ENCODE results near the gene ACSS1.

ACSS1 gene

DNA sequence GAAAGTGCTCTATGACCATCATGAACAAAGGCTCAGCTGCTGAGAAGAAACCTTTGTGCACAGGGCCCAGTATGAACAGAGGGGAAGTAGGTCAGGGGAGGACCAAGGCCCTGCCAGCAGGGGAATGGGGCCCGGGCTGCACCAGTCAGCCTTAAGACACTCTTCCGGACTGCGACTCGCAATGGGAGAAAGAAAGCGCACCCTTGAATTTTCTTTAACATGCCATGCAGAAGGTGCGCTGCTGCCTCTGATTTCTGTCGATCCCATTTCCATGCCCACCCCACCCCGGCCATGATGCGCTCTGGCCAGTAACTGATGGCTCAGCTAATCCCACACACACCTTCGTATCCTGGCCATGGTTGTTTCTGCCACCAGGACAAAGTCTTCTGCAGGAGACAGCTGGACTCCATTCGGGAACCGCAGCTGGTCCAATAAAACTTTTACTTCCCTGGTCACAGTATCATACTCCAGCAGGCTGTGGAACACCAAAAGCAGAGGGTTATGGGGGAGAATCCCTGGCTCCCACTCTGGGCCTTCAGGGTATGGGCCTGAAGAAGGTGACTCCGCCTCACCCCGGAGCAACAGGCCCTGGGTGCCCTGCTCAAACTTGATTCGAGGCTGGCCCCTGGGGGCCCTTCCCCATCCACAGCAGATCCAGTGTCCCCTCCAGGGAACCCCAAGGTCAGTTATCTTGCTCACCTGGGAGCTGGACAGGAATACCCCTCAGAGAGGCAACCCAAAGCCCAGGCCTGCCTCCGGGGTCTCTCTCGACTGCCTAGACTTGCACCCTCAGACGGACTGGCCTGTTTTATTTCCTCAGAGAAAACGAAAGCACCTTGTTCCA, 88.5 kb downstream of the ACSS1 start:
- no peak for FAIRE-seq

GRCh38 chr20:24968278-24968800, 89.6 kb downstream of the ACSS1 start:
- no peak for FAIRE-seq

DNA sequence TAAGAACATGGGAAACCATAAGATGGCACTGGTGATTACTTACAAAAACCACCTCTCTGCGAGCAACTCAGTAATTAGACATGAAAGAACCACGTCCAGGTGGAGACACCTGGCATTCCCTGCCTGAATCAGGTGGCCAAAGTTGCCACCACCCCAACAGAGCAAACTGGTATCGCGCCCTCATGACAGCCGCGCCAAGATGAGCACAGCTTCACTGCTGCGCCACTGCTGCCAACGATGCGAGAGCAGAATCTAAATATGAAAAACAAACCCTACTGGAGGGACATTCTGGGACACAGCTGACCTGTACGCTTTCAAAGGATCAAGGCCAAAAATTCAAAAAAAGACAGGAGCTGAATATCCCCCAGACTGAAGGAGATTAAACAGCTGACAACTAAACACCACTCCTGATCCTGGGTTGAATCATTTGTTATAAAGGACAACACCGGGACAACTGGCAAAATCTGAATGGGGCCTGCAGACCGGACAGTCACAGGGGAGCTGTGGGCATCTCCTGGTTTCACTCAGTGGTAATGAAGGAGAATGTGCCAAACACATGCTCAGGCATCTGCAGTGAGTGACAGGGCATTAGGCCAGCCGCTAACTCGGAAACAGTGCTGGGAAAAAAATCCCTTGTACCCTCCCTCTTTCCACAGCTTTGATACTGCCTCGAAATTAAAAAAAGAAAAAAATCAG, 91.5 kb downstream of the ACSS1 start:
- FAIRE-seq = no peak

GRCh38 chr20:24965065-24965919, 92.6 kb downstream of the ACSS1 start:
- no peak for FAIRE-seq

DNA sequence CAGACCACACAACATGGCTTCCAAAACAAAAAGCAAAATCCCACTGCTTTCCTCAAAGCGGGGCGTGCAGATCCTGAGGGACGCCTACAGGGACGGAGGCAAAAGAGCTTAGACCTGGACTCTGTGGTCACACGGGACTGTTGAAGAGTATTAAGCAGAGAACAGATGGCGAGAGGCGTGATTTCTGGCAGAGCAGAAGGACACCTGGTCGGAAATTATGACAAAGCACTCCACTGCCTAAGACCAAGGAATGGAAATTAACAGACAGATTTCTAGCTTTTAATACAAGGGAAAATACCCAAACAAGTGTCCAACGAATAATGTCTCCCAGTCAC, 93.5 kb downstream of the ACSS1 start:
- FAIRE-seq = no peak

DNA sequence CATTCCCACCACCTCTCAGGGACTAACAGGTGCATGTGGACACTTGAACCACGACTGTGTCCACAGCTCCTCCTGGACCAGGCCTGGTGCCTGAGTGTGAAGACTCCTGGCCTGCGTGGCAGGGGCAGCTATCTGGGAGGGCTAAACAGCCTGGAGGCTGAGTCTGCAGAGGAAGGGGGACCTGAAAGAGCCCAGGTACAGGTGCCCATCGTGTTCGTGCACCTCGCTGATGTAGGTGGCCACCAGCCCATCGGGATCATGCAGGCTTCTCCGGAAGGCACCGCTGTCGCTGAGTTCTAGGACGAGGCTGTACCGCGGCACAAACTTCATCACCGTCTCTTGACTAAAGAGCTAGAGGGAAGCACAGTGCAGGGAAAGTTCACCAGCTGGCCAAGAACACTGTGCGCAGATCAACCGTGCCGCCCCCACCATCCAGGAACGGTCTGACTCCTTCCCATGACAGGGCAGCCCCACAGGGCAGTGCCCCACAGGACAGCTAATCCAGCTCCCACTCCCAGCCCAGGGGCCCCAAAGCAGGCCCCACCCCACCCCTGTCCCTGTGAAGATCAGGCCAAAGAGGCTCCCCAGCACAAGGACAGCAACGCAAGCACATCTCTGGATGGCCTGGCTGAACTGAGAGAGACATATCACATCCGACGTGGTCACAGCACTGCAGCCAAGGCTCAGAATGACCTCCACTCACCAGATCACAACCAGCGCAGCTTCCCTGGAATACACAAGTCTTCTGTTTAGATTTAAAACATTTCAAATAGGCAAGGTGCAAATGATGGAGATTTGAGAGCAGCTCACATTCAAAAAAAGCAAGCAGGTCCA, 94.0 kb downstream of the ACSS1 start:
- no peak for FAIRE-seq

DNA sequence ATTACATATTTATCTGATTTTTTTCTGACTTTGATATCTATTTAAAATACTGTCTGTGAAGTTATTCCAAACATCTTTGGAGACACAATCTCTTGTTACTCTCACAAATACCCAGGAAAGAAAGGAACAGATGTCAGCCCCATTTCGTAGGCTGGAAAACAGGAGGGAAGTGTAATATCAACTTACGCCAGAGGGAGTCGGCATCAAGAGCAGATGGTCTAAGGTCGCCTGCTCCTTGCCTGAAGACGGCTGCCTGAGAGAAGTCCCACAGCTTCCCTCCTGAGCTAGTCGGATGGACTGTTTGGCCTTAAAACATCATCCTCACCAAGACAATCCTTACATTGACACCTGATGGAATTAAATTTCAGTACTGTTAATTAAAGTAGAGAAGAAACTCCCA, 95.4 kb downstream of the ACSS1 start:
- no peak for FAIRE-seq

DNA sequence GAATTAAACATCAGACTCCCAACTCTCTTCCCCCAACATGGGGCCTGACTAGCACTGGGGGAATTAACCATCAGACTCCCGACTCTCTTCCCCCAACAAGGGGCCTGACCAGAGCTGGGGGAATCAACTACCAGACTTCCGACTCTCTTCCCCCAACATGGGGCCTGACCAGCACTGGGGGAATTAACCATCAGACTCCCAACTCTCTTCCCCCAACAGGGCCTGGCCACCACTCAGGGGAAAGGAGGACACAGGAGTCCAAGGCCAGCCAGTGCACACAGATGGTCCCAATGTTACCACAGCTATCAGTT, 95.8 kb downstream of the ACSS1 start:
- FAIRE-seq = no peak

- no peak for FAIRE-seq
Measured at GRCh38 chr20:24961384-24962181, 96.4 kb downstream of the ACSS1 start.

- FAIRE-seq = no peak
Measured at GRCh38 chr20:24960861-24961260, 97.1 kb downstream of the ACSS1 start.

DNA sequence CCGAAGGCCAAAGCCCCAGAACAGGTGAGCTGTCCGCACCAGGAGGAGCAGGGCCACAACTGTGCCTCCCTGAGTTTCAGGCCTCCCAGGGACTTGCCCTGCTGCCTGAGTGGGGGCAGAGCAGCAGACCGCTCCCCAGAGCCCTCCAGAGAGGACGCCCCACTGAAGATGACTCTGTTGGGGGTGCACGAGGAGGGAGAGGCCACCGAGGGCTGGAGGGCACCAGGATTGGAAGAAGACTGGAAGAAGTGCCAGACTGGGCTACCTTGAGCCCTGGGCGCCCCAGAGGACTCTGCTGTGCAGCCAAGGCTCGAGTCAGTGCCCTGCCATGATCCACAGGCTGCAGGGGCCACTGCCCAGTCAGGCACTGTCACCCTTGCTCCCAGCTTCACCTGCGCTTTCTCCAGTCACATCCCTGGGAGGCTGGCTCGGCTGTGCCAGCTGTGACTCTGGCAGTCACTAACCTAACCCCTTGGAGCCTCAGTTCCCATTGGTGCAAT, 97.6 kb downstream of the ACSS1 start:
- FAIRE-seq = no peak

DNA sequence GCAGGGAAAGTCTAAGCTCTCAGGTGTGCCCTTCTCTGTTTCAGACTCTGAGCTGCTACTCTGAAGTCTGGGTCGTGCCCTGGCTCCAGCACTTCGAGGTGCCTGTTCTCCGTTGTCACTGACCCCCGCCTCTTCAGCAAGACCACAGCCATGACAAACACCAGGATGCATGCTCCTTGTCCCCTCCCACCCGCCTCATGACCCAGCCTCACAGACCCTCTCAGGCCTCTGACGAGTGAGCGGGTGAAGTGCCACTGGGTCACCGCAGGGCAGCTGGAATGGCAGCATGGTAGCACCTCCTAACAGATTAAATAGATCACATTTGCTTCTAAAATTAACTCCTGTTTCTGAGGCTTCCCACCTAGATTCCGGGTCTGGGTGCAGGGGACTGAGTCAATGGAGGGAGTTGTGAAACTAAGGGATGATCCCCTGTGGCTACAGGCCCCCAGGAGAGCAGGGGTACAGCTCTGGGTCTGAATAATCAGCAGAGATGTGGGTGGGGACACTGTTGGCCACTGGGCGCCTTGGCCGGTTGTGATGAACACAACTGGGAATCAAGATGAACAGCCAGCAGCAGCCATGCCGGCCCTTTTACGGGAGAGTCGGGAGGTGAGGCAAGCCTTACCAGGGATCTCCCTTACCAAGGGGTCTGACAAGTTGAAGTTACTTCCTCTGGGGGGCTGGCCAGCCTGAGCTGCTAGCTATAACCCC, 98.2 kb downstream of the ACSS1 start:
- FAIRE-seq = no peak

GRCh38 chr20:24958506-24959385, 99.2 kb downstream of the ACSS1 start:
- no peak for FAIRE-seq

GRCh38 chr20:24957326-24958016, 100.5 kb downstream of the ACSS1 start:
- FAIRE-seq = no peak

Data from G401.6 (cell line).